ENCODE results near the gene CCDC88C.

The CCDC88C gene

GRCh38 chr14:91378930-91379578, 38.6 kb downstream of the CCDC88C start:
- DNase-seq (ENCODE audit: low read depth in 3 of 3) = no peak

- no peak for DNase-seq (ENCODE audit: low read depth in 3 of 3)
Observed at GRCh38 chr14:91377700-91378652, 39.6 kb downstream of the CCDC88C start.

DNA sequence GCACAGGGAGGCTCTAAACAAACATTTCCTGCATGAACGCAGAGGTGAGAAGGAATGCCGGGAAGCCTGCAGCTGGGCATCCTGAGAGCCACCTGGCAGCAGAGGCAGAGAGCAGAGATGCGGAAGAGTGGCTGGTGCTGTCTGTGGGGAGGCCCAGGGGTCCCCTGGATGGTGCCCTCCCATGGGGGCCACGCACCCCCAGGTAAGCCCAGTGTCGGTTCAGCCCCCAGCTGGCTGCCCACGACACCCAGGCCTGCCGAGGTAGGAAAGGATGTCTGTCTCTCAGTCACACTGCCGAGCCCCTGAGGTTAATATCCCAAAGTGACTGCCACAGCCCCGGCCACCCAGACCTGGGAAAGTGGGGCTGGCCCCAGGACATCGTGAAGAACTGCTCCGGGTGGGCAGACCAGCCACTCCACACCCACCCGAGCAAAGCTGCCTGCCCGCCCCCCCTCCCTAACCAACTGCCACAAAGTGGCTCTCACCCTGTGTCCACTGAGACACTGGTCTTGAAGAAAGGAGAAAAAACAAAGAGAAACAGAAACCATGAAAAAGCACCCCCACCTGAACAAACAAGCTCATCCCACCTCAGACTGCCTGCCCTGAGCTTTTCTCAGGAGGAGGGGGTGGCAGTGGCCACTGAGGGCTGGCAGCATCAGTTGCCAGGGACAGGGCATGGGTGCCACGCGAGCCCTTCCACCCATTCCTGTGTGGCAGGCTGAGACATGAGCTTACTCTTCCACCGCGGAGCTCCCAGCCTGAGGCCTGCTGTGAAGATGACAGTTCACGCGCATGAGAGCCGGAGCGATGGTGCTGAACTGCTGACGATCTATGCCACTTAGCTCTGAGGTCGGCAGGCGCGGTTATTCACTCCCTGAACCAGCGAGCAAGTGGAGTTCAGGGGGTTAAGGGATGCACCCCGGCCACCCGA, 40.8 kb downstream of the CCDC88C start:
- no peak for DNase-seq (ENCODE audit: low read depth in 3 of 3)

DNA sequence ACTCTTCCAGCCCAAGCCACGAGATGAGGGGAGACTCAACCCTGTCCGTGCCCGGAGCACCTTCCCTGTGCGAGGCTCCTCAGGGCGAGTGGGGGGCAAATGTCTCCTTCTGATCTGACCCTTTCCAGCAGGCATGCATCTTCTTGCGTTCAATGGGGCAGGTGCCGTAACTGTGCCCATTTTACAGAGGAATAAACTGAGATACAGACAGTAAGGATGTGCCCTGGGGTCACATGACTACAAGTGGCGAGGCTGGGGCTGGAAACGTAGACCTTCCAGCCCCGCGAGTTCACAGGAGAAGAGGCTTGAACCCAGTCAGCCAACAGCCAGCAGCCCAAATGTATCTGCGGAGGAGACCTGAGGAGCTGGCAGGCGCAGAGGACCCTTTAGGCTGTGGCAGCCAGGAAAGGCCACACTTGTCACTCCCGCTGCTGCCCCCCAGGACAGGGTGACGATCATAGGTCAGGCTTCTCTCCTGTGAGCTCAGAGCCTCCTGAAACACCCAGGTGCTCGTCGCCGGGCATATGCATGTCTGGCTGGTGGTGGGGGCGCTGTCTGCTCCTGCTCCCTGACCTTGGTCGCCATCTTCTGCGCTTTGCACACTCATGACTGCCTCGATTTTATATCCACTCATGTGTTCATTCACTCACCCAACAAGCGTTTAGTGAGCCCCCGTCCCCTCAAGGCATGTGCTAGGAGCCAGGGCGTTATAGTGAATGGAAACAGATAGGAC, 41.7 kb downstream of the CCDC88C start:
- DNase-seq (ENCODE audit: low read depth in 3 of 3) = no peak

DNA sequence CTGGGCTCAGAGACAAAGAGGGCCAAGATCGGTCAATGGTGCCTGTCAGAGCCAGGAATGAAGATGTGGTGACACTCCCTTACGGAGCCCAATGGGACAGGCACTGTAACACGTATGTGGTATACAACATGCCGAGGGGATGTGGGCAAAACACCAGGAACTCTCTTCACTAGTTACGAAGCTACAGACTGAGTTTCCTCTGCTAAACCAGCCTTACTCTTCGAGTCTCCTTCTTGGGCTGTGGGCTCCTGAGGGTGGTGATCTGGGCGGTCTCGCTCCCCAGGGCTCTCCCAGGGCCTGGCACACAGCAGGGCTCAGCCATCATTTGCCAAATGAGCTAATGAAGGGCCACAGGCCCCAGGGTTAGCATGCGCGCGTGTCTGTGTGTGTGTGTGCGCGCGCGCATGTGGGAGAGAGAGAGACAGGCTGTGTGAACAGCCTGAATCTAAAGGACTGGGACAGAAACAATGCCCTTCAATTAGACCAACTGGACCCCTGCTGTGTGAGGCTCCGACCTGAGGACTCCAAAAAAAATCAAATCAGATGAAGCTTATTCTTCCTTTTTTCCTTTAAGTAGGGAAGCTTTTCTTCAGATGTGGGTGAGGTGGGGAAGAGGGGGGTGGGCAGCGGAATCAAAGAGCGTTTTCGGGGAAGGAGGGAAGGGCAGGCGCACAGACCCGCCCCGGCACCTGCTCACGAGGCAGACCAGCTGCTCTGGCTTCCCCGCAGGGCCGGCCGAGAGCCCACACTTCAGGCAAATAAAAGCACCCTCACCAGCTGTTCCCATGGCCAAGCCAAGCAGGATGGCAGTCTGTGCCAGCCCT, 42.5 kb downstream of the CCDC88C start:
- DNase-seq (ENCODE audit: low read depth in 3 of 3) = no peak

DNA sequence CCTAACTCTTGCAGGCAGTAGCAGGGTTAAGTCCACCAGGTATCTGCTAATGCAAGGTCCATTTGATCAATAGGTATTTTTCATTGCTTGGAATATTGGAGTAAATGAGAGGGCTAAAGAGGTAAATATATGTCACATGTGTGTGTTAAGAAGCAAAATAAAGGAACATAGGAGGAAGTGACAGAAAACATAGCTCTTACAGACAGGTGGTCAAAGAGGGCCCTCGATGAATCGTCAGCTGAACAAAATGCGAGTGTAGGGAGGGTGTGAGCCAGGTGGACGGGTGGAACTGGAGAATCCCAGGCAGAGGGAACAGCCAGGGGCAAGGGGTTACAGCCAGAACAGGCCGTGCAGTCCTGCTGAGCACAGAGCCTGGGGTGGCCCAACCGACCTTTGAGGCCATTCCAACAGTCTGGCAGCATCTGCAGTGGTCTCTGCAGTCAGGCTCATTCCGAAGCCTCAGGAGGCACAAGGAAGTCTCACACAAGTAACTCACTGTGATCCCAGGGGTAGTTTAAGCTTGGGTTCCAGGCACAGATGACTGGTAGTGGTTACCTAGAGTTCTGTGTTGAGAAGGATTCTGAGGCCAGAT, 43.2 kb downstream of the CCDC88C start:
- no peak for DNase-seq (ENCODE audit: low read depth in 3 of 3)

DNA sequence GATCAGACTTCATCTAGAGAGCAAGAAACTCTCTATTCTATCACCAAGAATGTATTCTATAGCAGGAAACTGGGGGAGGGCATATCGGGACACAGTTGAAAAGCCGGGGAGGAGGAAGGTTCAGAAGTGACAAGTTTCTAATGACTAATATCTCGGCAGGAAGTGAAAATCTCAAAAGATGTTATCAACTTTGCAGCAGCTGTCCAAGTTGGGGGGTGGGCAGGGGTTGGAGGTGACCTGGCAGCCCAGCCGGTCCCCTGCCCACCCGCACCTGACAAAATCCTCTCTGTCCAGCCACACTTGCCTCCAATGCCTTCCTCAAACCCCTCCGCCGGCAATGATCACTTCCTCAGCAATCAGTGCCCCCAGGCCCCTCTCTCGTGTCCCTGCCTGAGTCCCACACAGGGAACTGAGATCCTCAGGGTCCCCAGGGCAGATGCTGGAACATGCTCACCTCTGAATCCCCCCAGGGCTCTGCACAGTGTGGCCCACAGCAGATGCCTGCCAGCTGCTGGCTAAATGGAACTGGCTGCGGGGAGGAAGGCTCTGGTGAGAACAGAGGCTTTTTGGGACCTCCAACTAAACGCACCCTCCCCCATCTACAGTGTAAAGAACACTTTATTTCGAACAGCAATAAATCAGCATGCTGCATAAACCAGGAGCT, 43.9 kb downstream of the CCDC88C start:
- no peak for DNase-seq (ENCODE audit: low read depth in 3 of 3)

DNA sequence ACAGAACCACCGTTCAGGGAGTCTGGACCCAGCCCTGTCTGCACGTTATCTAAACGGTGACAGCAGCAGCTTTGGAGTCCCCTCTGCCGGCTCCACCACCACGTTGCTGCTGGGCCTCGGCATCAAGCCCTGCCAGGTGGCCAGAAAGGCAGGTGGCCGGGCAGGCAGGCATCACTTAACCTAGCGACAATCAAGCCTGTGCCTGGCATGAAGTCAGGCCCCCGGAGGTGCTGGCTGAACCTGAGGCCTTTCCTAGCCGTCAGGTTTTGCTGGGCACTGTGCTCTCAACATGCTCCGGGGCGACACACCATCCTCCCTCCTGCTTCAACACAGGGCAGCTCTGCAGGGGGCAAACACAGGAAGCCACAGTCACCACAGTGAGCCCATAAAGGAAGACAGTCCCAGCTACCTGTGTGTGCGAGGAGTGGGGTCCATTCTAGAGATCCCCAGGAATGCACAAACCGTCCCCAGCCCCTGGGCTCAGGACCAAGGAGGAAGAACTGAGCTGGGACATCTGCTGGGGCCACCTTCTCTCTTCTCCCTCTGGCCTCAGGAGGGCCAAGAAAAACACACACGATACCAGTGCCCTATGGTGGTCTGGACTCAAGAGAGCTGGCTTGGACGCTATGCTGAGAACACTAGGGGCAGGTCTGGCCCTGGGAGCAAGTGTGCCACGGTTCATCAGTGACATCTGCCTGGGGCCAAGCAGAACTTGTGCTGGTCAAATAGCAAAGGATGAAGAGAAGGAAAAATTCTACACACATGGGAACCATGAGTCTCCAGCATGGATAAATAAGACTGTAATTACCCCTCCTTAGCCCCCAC, 44.7 kb downstream of the CCDC88C start:
- no peak for DNase-seq (ENCODE audit: low read depth in 3 of 3)

- no peak for DNase-seq (ENCODE audit: low read depth in 3 of 3)
Observed at GRCh38 chr14:91371990-91372375, 45.6 kb downstream of the CCDC88C start.

DNA sequence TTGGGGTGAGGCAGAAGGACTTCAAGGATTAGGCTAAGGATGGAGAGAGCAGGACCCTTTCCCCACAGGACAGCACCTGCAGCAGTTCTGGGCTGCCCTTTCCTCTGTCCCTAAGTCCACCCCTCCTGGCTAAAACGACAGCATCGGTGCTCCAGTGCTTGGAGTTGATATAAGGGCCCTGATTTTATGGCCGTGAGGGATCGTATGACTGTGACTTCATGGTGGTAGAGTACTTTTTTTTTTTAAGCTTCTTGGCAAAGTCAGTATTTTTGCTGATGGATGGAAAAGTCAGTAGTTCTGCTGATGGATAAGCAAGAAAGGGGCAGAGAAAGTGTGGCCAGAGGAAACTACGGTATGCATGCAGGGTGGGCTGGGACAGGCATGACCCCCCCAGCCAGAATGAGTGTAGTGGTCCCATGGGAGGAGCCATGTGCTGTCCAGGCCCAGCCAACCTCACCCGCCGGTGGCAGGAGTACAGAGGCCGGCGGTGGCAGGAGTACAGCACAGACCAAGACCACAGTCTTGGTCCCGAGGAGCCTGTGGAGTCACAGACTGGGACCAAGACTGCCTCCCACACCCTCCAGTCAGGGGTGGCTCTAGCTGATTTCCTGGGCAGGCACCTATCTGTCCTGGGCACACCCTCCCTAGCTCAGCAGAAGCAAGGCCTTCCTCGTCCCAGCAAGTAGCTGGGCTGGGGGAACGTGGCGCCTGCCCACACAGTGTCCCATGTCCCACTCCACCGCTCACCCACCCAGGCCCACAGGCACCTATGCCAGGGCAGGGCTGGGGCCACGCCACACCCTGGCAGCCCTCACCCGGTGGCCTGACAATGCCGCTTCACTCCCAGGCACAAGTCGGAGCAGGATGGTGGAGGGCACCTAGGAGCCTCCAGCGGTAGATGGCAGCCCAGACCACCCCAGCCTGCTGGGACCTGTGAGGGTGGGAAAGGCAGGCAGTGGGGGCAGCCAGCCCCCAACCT, 46.3 kb downstream of the CCDC88C start:
- no peak for DNase-seq (ENCODE audit: low read depth in 3 of 3)

DNA sequence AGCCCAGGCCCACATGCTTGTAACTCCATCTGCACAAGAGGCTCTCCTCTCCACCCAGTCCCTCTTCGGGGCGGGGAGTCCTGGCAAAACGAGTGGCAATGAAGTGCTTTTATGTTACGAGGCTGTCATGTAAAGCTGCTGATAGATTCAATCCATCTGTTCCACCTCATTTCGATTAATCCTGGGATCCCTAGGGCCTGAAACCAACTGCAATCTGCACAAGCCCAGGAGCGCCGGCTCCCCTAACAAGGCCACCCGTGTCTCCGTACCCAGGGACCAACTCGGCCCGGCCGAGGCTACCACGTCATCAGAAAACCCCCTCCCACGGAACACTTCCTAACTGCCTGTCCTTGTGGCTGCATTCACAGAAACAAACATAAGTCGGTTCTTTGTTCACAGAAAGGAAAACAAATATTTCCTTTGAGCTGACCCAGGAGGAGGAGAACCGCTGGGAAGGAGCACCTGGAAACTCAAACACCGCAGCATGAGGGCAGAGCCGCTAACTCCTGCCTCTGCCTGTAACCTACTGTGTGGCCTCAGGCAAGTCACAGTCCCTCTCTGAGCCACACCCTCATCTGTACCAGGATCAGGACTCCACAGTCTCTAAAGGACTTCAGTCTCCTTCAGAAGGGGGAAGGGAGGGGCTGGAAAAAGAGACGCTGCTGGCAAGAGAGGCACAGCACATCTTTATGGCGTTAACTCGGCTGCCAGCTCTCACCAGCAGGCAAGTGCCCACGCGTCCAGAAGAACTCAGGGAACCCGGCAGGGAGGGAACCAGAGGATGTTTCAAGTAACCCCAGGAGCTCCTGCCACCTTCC, 47.8 kb downstream of the CCDC88C start:
- DNase-seq (ENCODE audit: low read depth in 3 of 3) = peak in 2 of 3 experiments; percentile 23 to 49

GRCh38 chr14:91368776-91369416, 48.7 kb downstream of the CCDC88C start:
- DNase-seq (ENCODE audit: low read depth in 3 of 3) = no peak

DNA sequence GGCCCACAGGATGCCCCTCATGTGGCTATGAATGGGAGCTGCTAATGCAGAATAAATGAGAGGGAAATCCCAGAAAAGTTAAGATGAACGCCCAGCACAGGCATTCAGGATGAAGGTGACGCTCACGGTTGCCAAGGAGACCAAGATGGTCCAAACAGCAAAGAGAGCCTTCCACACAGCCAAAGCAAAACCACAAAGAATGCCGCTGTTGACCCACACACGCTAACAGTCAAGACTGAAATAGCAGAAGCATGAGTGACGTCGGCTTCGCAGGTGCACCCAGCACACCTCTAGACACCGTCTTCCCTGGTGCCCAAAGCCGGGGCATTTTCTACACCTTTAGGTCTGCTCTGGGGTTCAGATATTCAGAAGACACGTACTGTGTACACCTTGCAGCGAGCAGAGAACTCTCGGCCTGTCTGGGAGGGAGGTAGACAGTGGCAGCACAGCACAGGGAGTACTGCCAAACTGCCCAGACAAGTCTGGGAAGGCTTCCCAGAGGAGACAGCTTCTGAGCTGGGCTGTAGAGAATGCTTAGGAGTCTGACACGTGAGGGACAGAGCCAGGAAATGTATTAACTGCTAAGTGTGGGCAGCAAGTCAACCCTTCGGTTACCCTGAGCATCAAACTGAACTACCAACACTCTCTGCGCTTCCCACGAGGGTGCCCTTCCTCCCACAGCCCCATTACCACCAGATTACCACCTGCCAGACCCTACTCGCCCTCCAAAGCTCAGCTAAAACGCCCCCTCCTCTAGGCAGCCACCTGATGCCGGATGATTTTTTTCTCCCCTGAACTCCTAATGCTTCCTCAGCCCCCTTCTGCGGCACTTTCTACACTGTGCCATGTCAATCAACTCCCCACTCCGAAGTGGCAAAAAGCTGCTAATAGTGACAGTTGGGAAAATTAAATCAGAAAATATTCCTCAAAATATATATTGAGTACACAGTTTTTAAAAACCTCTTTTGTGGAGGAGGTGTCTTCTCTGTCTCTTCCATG, 50.1 kb downstream of the CCDC88C start:
- peak in 1 of 3 experiments; percentile 38 for DNase-seq (ENCODE audit: low read depth in 3 of 3)

GRCh38 chr14:91366749-91367148, 50.9 kb downstream of the CCDC88C start:
- no peak for DNase-seq (ENCODE audit: low read depth in 3 of 3)

- no peak for DNase-seq (ENCODE audit: low read depth in 3 of 3)
Observed at GRCh38 chr14:91365552-91365951, 52.1 kb downstream of the CCDC88C start.
